GM12875 (cell line): ENCODE results near the gene RAB6A.
A peak's percentile ranks its signal among the peaks of the same experiment; 100 is the strongest.

Experiments
- H3K4me3 ChIP-seq: one replicate; pipeline ENCODE4 v1.5.1; 2011; ENCODE audit warnings: low read depth, low read length, control low read depth
- TF ChIP-seq, protein P1 (sequence below): IDR thresholded peaks from 2 replicates; pipeline ENCODE4 v1.5.1; 2011; ENCODE audit warnings: low read depth, mild to moderate bottlenecking, control low read depth, inconsistent platforms, low read length, moderate library complexity, borderline replicate concordance; ENCODE audit not compliant: insufficient read depth

RAB6A gene

DNA sequence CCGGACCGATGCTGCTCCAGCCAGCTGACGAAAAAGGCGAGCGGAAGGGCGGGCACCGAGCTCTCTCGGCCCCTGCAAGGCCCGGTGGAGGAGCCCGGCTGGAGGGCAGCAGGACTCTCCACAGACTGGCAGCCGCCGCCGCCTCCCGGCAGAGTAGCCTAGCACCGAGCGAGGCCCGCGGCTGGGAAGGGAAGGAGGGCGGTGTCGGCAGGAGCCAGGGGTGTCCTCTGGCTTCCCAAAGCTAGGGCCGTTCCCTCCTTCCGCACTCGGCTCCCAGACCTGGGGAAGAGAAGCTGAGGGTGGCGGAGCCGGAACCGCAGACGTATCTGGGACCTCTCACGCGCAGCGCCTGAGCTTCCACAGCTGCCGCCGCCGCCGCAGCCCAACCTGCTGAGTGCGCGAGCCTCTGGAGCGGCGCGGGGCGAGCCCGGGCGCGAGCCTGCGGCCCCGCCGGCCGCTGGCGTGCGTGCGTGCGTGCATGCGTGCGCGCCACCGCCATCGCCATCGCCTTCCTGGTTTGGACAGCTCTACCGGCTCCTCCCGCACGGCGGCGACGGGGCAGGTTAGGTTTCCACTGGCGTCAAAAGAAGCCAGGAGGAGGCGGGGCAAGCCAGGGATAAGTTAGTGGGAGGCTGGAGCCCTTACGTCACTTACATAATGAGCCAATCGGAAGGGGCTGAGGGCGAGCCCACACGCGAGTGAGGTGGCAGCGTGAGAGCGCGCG is at the start of gene RAB6A:
RAB6A (minus strand) TSS at position 396 of the 724 bp plus-strand sequence. CDS start 439 bp downstream, outside the sequence.
- TF ChIP-seq, protein P1, sequence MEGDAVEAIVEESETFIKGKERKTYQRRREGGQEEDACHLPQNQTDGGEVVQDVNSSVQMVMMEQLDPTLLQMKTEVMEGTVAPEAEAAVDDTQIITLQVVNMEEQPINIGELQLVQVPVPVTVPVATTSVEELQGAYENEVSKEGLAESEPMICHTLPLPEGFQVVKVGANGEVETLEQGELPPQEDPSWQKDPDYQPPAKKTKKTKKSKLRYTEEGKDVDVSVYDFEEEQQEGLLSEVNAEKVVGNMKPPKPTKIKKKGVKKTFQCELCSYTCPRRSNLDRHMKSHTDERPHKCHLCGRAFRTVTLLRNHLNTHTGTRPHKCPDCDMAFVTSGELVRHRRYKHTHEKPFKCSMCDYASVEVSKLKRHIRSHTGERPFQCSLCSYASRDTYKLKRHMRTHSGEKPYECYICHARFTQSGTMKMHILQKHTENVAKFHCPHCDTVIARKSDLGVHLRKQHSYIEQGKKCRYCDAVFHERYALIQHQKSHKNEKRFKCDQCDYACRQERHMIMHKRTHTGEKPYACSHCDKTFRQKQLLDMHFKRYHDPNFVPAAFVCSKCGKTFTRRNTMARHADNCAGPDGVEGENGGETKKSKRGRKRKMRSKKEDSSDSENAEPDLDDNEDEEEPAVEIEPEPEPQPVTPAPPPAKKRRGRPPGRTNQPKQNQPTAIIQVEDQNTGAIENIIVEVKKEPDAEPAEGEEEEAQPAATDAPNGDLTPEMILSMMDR, result no peak
- H3K4me3 ChIP-seq, result peak within 1 kb of the TSS; percentile 86

DNA sequence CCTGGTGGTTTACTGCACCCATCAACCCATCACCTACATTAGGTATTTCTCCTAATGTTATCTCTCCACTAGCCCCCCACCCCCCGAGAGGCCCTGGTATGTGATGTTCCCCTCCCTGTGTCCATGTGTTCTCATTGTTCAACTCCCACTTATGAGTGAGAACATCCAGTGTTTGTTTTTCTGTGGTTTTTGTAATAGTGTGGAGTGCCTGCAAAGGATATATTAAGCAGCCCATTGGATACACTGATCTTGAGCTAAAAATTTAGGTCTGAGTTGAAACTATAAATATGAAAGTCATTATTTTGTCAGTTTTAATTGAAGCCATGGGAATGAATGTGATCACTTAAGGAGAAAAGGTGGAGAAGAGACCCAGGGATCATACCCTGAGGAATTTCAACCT is 49.8 kb upstream of the RAB6A start:
- H3K4me3 ChIP-seq, result no peak overlapping the region
- TF ChIP-seq, protein P1, result no peak

DNA sequence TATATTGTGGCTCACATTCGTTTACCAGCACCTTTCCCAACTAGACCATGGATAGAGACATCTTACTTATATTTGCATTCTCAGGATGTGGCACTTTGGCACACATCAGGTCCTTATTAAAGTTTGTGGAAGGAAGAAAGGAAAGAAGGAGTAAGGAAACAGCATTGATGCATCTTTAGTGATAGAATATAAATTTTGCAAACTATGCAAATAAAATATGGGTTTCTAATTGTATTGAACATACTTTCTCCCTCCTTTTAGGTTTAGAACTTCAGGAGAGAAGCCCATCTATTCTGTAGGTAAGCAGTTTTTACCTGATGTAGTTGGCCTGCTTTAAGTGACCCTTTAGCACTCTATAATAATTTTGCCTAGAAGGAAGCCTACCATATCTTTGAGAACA is 47.2 kb upstream of the RAB6A start:
- H3K4me3 ChIP-seq, result no peak overlapping the region
- TF ChIP-seq, protein P1, result no peak

DNA sequence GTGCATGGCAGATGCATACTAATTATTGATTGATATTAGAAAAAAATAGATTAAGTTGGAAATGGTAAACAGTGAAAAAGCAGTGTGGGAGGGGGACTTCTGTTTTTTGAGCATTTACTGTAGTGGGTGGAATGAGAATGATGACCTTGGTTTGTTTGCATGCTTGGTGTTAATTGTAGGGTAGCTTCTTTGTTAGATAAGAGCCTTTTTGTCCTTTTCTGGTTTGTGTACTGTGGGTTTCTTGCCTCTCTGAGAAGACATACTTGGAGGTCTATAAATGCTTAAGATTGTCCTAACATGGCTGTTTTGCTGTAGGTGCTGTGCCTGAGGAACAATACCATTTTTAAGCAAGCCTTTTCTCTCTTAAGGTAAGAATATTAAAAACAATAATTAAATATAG is 43.8 kb upstream of the RAB6A start:
- TF ChIP-seq, protein P1, result no peak
- H3K4me3 ChIP-seq, result no peak overlapping the region

DNA sequence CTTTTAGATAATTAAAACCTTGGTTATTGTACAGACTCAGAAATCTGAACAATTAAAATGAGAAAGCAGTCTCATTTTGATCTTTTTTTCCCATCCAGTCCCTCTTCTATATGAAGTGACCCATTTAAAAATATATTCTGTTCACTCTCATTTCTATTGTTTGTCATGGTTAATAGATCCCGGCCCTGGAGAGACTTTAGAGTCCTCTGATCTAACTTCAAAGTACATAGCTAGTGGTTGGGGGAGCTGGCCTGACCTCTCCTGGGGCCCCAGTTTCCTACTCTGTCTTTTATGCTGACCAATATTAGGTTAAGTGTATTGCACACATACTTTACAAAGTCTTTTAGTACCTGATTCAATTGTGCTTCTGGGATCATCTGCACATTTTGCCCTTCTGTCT is 40.3 kb upstream of the RAB6A start:
- TF ChIP-seq, protein P1, result no peak
- no peak overlapping the region for H3K4me3 ChIP-seq

DNA sequence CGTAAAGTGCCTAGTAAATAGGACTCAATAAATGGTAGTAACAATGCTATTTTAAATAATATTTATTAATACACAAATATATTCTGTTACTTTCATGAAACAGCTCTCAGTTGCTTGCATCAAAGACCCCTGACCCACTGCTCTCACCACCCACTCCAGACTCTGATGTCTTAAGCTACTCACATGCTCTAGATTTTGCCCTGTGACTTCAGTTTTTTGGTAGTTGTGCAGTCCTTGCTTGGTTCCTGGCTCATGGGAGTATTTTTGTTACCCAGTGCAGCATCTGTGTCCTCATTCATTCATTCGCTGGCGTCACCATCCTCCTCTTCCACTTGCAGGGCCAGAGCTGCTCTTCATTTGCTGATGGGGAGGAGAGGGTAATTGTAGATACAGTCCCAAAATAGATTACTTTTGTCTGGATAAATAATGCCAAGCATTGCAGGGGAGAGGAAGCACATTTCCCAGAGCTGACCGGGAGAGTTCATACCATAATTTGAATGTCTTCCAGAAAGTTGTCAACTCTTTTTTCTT is 39.5 kb upstream of the RAB6A start:
- H3K4me3 ChIP-seq, result no peak overlapping the region
- TF ChIP-seq, protein P1, result no peak

DNA sequence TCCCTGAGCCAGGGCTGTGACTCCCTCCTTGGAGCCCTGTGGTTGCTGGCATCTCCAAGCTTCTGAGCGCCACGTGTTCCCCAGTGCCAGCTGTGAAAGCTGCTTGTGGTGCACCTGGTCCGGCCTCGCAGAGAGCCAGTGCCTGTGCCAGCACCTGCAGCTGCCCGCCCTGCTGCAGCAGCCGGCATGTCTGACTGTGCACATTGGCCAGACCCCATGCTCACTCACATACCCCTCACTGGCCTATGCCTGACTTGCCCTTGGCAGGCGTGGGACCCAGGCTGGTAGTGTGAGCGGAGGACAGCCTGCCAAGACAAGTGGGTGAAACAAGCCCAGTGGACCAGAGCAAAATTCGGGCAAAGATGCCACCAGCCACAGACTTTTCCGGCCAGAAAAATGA is 36.6 kb upstream of the RAB6A start:
- TF ChIP-seq, protein P1, result no peak
- no peak overlapping the region for H3K4me3 ChIP-seq
